ENCODE data around the gene CIB2.

Gene CIB2

GRCh38 chr15:78065973-78066946 is 65.0 kb downstream of the CIB2 start:
- no peak for DNase-seq (ENCODE audit: low read depth in 2 of 2)

GRCh38 chr15:78065284-78065872 is 65.9 kb downstream of the CIB2 start:
- DNase-seq (ENCODE audit: low read depth in 2 of 2), result peak; percentile 92 to 93

DNA sequence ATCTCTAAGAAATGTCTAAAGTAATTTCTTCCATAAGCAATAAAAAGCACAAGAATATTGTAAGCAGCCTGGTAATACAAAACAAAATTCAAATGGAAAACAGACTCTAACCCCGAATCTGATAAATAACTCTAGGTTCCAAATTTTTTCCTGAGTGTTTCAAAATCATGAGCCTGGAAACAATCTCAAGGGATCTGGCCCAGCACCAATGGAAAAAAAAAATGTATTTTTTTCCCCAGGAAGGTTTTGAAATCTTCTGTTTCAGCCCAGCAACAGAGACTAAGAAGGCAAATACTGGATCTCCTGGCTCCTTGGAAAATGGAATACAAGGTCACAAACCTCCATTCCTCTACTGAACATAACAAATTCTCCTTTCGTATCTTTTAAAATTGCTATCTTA is 66.7 kb downstream of the CIB2 start:
- DNase-seq (ENCODE audit: low read depth in 2 of 2), result peak in 1 of 2 experiments; percentile 58

- DNase-seq (ENCODE audit: low read depth in 2 of 2), result no peak
These were observed 67.3 kb downstream of the CIB2 start for GRCh38 chr15:78063970-78064385.

GRCh38 chr15:78063217-78063616 is 68.0 kb downstream of the CIB2 start:
- DNase-seq (ENCODE audit: low read depth in 2 of 2), result no peak

- DNase-seq (ENCODE audit: low read depth in 2 of 2), result no peak
These were observed 69.2 kb downstream of the CIB2 start for GRCh38 chr15:78061963-78062427.

DNA sequence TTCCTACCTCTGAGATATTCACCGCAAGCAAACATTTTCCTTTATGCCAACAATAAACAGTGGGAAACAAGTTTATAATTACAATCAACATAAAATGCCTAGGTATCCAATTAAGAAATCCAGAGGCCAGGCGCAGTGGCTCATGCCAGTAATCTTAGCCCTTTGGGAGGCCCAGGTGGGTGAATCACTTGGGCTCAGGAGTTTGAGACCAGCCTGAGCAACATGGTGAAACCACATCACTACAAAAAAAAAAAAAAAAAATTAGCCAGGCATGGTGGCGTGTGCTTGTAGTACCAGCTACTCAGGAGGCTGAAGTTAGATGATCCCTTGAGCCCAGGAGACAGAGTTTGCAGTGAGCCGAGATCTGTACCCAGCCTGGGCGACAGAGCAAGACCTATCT is 71.0 kb downstream of the CIB2 start:
- DNase-seq (ENCODE audit: low read depth in 2 of 2), result no peak

GRCh38 chr15:78059110-78059839 is 72.0 kb downstream of the CIB2 start:
- DNase-seq (ENCODE audit: low read depth in 2 of 2), result no peak

DNA sequence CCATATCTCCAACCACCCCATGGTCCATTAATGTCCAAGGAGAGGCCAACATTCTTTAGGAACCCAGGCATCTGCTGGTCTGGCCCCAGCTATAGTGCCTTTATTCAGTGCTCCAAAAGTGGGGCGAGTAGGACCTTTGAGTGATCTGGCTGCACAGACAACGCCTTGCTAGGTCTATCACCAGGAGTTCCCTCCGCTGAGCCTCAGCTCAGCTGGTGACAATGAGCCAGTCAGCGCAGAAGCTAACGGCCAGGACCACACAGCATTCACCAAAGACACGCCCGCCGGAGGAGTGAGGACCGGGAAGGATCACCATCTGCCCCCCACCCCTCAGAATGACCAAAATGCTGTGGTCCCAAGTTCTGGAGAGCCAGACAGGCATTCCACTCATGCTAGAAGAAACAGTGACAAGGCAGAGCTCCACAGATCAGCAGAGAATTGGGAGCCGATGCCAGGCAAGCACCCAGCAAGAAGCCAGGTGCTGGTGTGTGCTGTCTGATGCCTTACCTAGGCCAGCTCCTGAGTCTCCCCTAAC is 72.8 kb downstream of the CIB2 start:
- DNase-seq (ENCODE audit: low read depth in 2 of 2), result no peak

GRCh38 chr15:78057803-78058202 is 73.4 kb downstream of the CIB2 start:
- no peak for DNase-seq (ENCODE audit: low read depth in 2 of 2)

DNA sequence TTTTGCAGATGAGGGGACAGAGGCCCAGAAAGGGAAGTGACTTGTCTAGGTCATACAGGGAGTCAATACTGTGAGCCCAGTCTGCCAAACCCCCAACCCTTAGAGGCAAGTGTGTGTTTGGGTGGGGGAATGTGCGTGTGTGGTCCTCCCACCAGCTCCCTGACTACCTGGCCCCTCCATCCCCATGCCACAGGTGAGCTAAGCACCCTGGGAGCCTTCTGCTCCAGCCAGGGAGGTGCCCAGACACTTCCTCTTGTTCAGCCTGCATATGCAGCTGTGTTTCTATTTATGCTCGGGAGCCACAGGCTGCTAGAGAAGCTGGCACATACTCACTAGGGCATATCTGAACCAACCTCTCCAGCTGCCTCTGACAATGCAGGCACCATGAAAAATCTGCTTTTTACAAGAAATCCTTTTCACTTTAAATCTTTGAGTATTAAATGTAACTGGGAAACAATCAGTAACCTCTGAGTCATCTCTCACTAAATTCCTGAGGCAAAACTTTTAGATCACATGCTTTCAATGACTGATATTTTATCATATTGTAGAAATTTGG is 74.5 kb downstream of the CIB2 start:
- DNase-seq (ENCODE audit: low read depth in 2 of 2), result no peak

DNA sequence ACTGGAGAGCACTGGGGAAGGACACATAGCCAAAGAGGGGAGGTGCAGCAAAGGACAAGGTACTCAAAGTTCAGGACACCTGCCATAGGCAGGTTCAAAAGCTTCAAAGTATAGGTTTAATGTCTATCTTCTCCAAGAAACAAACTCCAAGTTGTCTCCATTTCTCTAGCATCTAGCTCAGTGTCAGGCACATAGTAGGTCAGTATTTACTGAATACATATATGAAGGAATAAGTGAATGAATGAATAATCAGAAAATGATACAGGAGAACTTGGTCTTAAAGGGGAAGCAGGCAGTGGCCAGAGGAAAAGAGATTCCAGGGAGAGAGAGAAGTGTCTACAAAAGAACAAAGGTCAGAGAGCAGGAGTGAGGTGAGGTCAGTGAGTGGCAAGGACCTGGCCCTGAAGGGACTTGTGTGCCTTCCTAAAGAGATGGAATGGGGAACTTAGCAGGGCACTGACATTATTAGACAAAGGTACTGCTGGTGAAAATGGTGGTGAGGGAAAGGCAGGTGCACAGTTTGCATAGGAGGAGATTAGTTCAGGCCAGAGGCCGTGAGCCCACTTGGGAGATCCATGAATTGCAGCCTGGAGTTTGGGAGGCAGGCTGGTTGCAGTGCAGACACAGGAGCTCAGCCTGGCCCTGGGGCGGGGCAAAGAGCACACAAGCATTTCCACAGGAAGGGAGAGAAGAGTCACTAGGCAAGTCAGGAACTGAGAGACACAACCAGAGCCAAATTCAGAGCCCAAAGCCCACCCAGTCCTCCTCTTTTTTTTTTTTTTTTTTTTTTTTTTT is 75.1 kb downstream of the CIB2 start:
- no peak for DNase-seq (ENCODE audit: low read depth in 2 of 2)

DNA sequence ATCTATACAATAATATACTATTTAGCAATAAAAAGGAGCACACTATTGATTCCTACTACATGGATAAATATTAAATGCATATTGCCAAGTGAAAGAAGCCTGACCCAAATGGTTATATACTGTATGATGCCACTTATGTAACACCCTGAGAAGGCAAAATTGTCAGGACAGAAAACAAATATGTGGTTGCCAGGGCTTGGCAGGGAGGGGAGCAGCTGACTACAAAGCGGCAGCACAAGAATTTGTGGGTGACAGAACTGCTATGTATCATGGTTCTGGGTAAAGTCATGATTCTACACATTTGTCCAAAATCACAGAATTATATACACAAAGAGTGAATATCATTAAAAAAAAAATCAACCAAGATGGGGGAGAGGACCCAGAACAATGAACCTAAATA is 76.3 kb downstream of the CIB2 start:
- DNase-seq (ENCODE audit: low read depth in 2 of 2), result no peak
